GM12878 (cell line): ENCODE results near the gene ARID5B. TPM values are rescaled to one million over a fixed set of nuclear protein-coding genes. Genes with fewer than 3 reads are reported as not detected.
A peak's percentile ranks its signal among the peaks of the same experiment; 100 is the strongest.

Source experiments
- ATAC-seq: fragments of 200-7000 bp; cut with Tn5 transposase; 3 replicates; pipeline ENCODE4 v1.9.1; 2020; ENCODE audit warnings: mild to moderate bottlenecking, moderate library complexity
- BruUV-seq: library from RNA; stranded (reverse); fragments of 400-500 nt; replicated peaks from 2 replicates; lab custom pipeline; 2021; lab: Mats Ljungman, UMichigan
- CTCF ChIA-PET: fragments of 300-600 bp; sonication (Branson Sonifier 250); formaldehyde crosslinking; extraction: SDS; loops from one replicate; lab custom pipeline; 2021; ENCODE audit warnings: inconsistent platforms; lab: Yijun Ruan, JAX
- POLR2A ChIA-PET: fragments of 350-600 bp; formaldehyde crosslinking; extraction: SDS; loops from one replicate; lab custom pipeline; 2021; ENCODE audit warnings: inconsistent platforms; lab: Charles Lee
- RAD21 ChIA-PET: fragments of 300-600 bp; sonication (Branson Sonifier 250); formaldehyde crosslinking; loops from one replicate; lab custom pipeline; 2023; ENCODE audit warnings: antibody characterized with exemption; ENCODE audit not compliant: unreplicated experiment; lab: Charles Lee
- SMC1A ChIA-PET: fragments of 300-600 bp; sonication (Branson Sonifier 250); formaldehyde crosslinking; loops from one replicate; lab custom pipeline; 2023; ENCODE audit not compliant: unreplicated experiment, uncharacterized antibody; lab: Charles Lee
- DNase-seq: peaks from one replicate; pipeline ENCODE4 v3.0.0-alpha.2; 2011; ENCODE audit warnings: low read depth, low spot score
- FAIRE-seq: peaks from 3 replicates; lab custom pipeline; 2011; peaks lifted over from hg19 to GRCh38; lab: Jason Lieb, UNC
- H2AFZ ChIP-seq: 2 replicates; pipeline ENCODE4 v1.6.0; 2011; ENCODE audit warnings: low read depth, low read length, control low read depth; ENCODE audit not compliant: control insufficient read depth
- H3K27ac ChIP-seq: 2 replicates; pipeline ENCODE4 v1.5.1; 2011; ENCODE audit warnings: control low read depth; ENCODE audit not compliant: control insufficient read depth, insufficient read depth
- H3K27me3 ChIP-seq, 2 experiments: replicated peaks in 1 of 2; 2 replicates each; pipeline versions ENCODE4 v1.6.0 to v1.6.1; 2011; ENCODE audit warnings: low read length in 1 of 2; ENCODE audit not compliant: control insufficient read depth in 2 of 2, insufficient read depth in 2 of 2
- H3K36me3 ChIP-seq, 2 experiments: 2 replicates each; pipeline ENCODE4 v1.5.1; 2011; ENCODE audit warnings: low read length in 1 of 2; ENCODE audit not compliant: control insufficient read depth in 2 of 2, insufficient read depth in 2 of 2
- H3K4me1 ChIP-seq: 2 replicates; pipeline ENCODE4 v1.6.1; 2011; ENCODE audit warnings: mild to moderate bottlenecking, low read length, moderate library complexity, mixed read lengths; ENCODE audit not compliant: control insufficient read depth, insufficient read depth
- H3K4me2 ChIP-seq: 2 replicates; pipeline ENCODE4 v1.6.0; 2011; ENCODE audit warnings: control low read depth; ENCODE audit not compliant: control insufficient read depth, insufficient read depth
- H3K4me3 ChIP-seq: fragments of 200-600 bp; sonication (generic); 2 replicates; pipeline ENCODE4 v1.5.1; 2016
- H3K79me2 ChIP-seq: 2 replicates; pipeline ENCODE4 v1.6.0; 2011; ENCODE audit warnings: low read length; ENCODE audit not compliant: control insufficient read depth, insufficient read depth
- H3K9ac ChIP-seq: 2 replicates; pipeline ENCODE4 v1.8.0; 2011; ENCODE audit warnings: low read length, control low read depth, mixed read lengths; ENCODE audit not compliant: control insufficient read depth, insufficient read depth
- H3K9me3 ChIP-seq: replicated peaks from 3 replicates; pipeline ENCODE4 v1.5.1; 2011; ENCODE audit warnings: mild to moderate bottlenecking, low read length; ENCODE audit not compliant: control insufficient read depth, insufficient read depth
- H4K20me1 ChIP-seq: 2 replicates; pipeline ENCODE4 v1.6.0; 2011; ENCODE audit not compliant: control insufficient read depth, insufficient read depth
- CREM ChIP-seq: IDR thresholded peaks from 2 replicates; pipeline ENCODE4 v1.6.1; 2014; ENCODE audit warnings: antibody characterized with exemption, low read depth
- ETV6 ChIP-seq, 2 experiments: fragments of 450-650 bp in 1 of 2; IDR thresholded peaks in 1 of 2; conservative IDR thresholded peaks in 1 of 2; 2 replicates each; pipeline ENCODE4 v1.6.1; 2014; ENCODE audit warnings: antibody characterized with exemption in 1 of 2, borderline replicate concordance in 1 of 2, low read depth in 1 of 2, mild to moderate bottlenecking in 1 of 2, moderate library complexity in 1 of 2
- HCFC1 ChIP-seq: fragments of 150-350 bp; IDR thresholded peaks from 2 replicates; pipeline ENCODE4 v1.6.1; 2014; ENCODE audit warnings: low read length
- JUNB ChIP-seq: IDR thresholded peaks from 2 replicates; pipeline ENCODE4 v1.6.1; 2016; ENCODE audit warnings: antibody characterized with exemption, mild to moderate bottlenecking
- MEF2B ChIP-seq: fragments of 450-650 bp; IDR thresholded peaks from 2 replicates; pipeline ENCODE4 v1.6.1; 2018; ENCODE audit warnings: mild to moderate bottlenecking, moderate library complexity; ENCODE audit not compliant: partially characterized antibody, poor library complexity, severe bottlenecking
- MLLT1 ChIP-seq: fragments of 450-650 bp; IDR thresholded peaks from 2 replicates; pipeline ENCODE4 v1.6.1; 2016; ENCODE audit warnings: mild to moderate bottlenecking
- MXI1 ChIP-seq: fragments of 150-350 bp; IDR thresholded peaks from 2 replicates; pipeline ENCODE4 v1.6.1; 2011; ENCODE audit warnings: low read depth, mild to moderate bottlenecking, inconsistent platforms, low read length, improper control_type of control experiment
- PAX5 ChIP-seq: IDR thresholded peaks from 2 replicates; pipeline ENCODE4 v1.6.1; 2011; ENCODE audit warnings: low read depth, low read length, borderline replicate concordance
- PML ChIP-seq: IDR thresholded peaks from 2 replicates; pipeline ENCODE4 v1.6.1; 2012; ENCODE audit warnings: low read length, inconsistent platforms
- RB1 ChIP-seq: fragments of 450-650 bp; formaldehyde crosslinking; IDR thresholded peaks from 2 replicates; pipeline ENCODE4 v1.6.1; 2017; ENCODE audit warnings: mild to moderate bottlenecking, borderline replicate concordance
- RELA ChIP-seq: fragments of 450-650 bp; IDR thresholded peaks from 2 replicates; pipeline ENCODE4 v1.8.0; 2014; ENCODE audit warnings: borderline replicate concordance; ENCODE audit not compliant: partially characterized antibody
- SPI1 ChIP-seq: IDR thresholded peaks from 2 replicates; pipeline ENCODE4 v1.6.1; 2011; ENCODE audit warnings: low read depth, mild to moderate bottlenecking, low read length, moderate library complexity, borderline replicate concordance; ENCODE audit not compliant: insufficient read depth
- TARDBP ChIP-seq: IDR thresholded peaks from 2 replicates; pipeline ENCODE4 v1.6.1; 2016; ENCODE audit warnings: borderline replicate concordance
- ZNF622 ChIP-seq: fragments of 450-650 bp; IDR thresholded peaks from 2 replicates; pipeline ENCODE4 v1.6.1; 2017; ENCODE audit warnings: mild to moderate bottlenecking, inconsistent platforms
- ZSCAN29 ChIP-seq: fragments of 450-650 bp; IDR thresholded peaks from 2 replicates; pipeline ENCODE4 v1.6.1; 2017; ENCODE audit warnings: mild to moderate bottlenecking, moderate library complexity
- ZZZ3 ChIP-seq: IDR thresholded peaks from 2 replicates; pipeline ENCODE4 v1.6.1; 2011; ENCODE audit warnings: low read depth; ENCODE audit not compliant: control insufficient read depth, insufficient read length
- WGBS: methylation state at CpG from one replicate; pipeline ENCODE4 v1.1.6; 2016; ENCODE audit warnings: low lambda C conversion rate; ENCODE audit not compliant: insufficient replicate concordance, insufficient coverage; ENCODE audit errors: missing lambda C conversion rate; 5-methylcytosine and 5-hydroxymethylcytosine counted together
- in situ Hi-C: fragments of 300-500 bp; cut with MboI; formaldehyde crosslinking; loops from 9 replicates; pipeline ENCODE4 v1.14.3; 2018; ENCODE audit warnings: mixed read lengths
- intact Hi-C: fragments of 100-400 bp; cut with micrococcal nuclease; formaldehyde crosslinking; loops from one replicate; pipeline ENCODE4 v1.14.2; 2022; ENCODE audit not compliant: unreplicated experiment
- polyA plus RNA-seq, 11 experiments: library from polyadenylated mRNA; depleted of rRNA in 4 of 11; unstranded in 6 of 11; stranded (reverse) in 5 of 11; fragments of >200 nt; fragmentation: Nextera tagmentation in 4 of 11; fragmentation: Illumina TruSeq in 1 of 11; extraction: Ambion mirVana in 4 of 11; extraction: Trizol in 1 of 11; gene quantifications; 1 replicate in 1 of 11; 2 replicates in 10 of 11; pipeline versions ENCODE4 v1.2.1 to v1.2.3, GENCODE V29; 2011 to 2016; ENCODE audit warnings: inconsistent platforms in 2 of 11, missing spikeins in 2 of 11, low read depth in 1 of 11
- total RNA-seq, 4 experiments: library from RNA; depleted of rRNA in 3 of 4; stranded (reverse); fragments of >200 nt in 3 of 4; fragmentation: Illumina TruSeq in 1 of 4; extraction: Trizol in 1 of 4; gene quantifications; 2 replicates each; pipeline versions ENCODE4 v1.2.1 to v1.2.3, GENCODE V29; 2013 to 2021
- TF ChIP-seq, protein P1 (sequence below): fragments of 450-650 bp; IDR thresholded peaks from 2 replicates; pipeline ENCODE4 v1.6.1; 2014; ENCODE audit warnings: mild to moderate bottlenecking
- TF ChIP-seq, protein P2 (sequence below): IDR thresholded peaks from 2 replicates; pipeline ENCODE4 v1.6.1; 2011; ENCODE audit warnings: low read depth, low read length, improper control_type of control experiment, borderline replicate concordance

ARID5B gene
- total and polyA plus RNA-seq, 10 of the 15 experiments (the other 5 are each of a cell fraction or from before 2014, with no cell fraction given), result 2.7 to 8.5 (median 6.1) TPM

DNA sequence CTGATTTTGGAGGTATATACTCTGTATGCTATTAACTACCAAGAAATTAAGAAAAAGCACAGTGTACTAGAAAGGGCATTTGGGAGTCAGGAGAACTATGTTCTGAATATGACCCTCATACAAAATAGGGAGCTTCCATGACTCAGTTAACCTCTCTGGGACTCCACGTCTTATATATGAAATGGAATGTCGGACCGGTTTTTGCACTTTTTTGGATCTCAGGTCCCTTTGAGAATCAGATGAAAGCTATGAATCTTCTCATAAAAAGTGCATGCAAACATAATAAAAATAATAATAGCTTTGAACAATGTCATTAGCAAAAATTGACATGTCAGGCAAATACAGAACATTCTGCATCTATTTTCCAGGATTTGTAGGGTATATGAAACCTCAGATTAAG lies 113.0 kb downstream of the ARID5B start (continued):
- no peak for TF ChIP-seq MLLT1

DNA sequence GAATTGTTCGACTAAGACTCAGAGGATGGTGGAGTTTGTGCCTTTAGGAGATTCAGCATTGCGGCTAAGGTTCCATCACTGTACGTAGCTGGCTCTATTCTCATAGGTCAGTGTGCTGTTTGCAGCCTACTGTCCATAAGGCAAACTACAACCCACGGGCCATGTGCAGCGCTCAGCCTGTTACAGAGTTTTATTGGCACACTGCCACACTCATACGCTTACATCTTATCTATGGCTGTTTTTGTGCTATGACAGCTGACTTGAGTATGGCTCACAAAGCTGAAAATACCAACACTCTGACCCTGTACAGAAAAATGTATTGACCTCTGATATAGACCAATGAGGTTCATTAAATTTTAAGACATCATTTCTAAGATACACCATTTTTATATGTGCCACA lies 114.5 kb downstream of the ARID5B start:
- RAD21 ChIA-PET, result interaction anchor here (1.3 kb wide), 1 partner anchor 111 kb away, joined by 3 read pairs; no protein-coding TSS in a partner anchor
- no peak overlapping the region for H3K9ac ChIP-seq
- POLR2A ChIA-PET, result no interaction called here
- SMC1A ChIA-PET, result no interaction called here
- CTCF ChIA-PET, result interaction anchor here (0.8 to 1.1 kb wide), 2 partner anchors 10 to 22 kb away, joined by 4 to 5 read pairs; no protein-coding TSS in a partner anchor
- TF ChIP-seq ZNF622 (no peak), JUNB (no peak), SPI1 (no peak), ETV6 (conservative IDR thresholded peaks at IDR 0.05 in 1 of 2, IDR thresholded peaks at IDR 0.05 in 1 of 2; ENCODE audit: borderline replicate concordance in 1 of 2, low read depth in 1 of 2) (no peak), TARDBP (no peak), PAX5 (no peak), MXI1 (no peak), PML (no peak), HCFC1 (no peak), MEF2B (no peak), ZSCAN29 (no peak), RELA (no peak), RB1 (no peak), CREM (no peak), ZZZ3 (no peak)
- TF ChIP-seq, protein P1, sequence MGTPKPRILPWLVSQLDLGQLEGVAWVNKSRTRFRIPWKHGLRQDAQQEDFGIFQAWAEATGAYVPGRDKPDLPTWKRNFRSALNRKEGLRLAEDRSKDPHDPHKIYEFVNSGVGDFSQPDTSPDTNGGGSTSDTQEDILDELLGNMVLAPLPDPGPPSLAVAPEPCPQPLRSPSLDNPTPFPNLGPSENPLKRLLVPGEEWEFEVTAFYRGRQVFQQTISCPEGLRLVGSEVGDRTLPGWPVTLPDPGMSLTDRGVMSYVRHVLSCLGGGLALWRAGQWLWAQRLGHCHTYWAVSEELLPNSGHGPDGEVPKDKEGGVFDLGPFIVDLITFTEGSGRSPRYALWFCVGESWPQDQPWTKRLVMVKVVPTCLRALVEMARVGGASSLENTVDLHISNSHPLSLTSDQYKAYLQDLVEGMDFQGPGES, result no peak
- TF ChIP-seq, protein P2, sequence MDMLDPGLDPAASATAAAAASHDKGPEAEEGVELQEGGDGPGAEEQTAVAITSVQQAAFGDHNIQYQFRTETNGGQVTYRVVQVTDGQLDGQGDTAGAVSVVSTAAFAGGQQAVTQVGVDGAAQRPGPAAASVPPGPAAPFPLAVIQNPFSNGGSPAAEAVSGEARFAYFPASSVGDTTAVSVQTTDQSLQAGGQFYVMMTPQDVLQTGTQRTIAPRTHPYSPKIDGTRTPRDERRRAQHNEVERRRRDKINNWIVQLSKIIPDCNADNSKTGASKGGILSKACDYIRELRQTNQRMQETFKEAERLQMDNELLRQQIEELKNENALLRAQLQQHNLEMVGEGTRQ, result no peak
- in situ Hi-C loops, result no loop called here
- H3K4me1 ChIP-seq, result peaks cover 44% of the 10 kb centered on the region
- ATAC-seq (no peak), DNase-seq (no peak), FAIRE-seq (no peak)
- H2AFZ ChIP-seq, result no peak overlapping the region
- no peaks in the 10 kb centered on the region for H4K20me1 ChIP-seq
- no peaks in the 10 kb centered on the region for H3K9me3 ChIP-seq
- no peak overlapping the region for H3K4me3 ChIP-seq
- peak overlapping the region; percentile 66 for H3K27ac ChIP-seq
- no peak overlapping the region for H3K4me2 ChIP-seq
- WGBS, result 98% methylated on average over 6 of the region's 6 CpGs
- peaks cover 29% of the 10 kb centered on the region for H3K79me2 ChIP-seq
- H3K36me3 ChIP-seq, result peaks cover 2 to 9% of the 10 kb centered on the region in 2 experiments; a peak in 2 of 4 replicates
- H3K27me3 ChIP-seq, result no peaks in the 10 kb centered on the region
- BruUV-seq, result no TSS peak
- intact Hi-C loops, result no loop called here
